ENCODE data around the gene FHOD3. TPM values are rescaled to one million over a fixed set of nuclear protein-coding genes. Genes with fewer than 3 reads are reported as not detected.

FHOD3 gene
- total and polyA plus RNA-seq, 4 donors, result 0.57 to 1.3 (median 1.2) TPM; not detected in 1

- Histone ChIP-seq H3K9me3 (ENCODE audit: control insufficient read depth in 4 of 4, low read length in 3 of 4) (no peaks in the 10 kb centered on the region), H3K4me3 (ENCODE audit: low read depth in 1 of 3, low read length in 3 of 3) (no peak overlapping the region), H3K27me3 (ENCODE audit: control insufficient read depth in 4 of 4, insufficient read depth in 4 of 4, low read length in 3 of 4) (no peaks in the 10 kb centered on the region), H3K27ac (ENCODE audit: low read depth in 1 of 2, low read length in 2 of 2) (no peak overlapping the region), H3K9ac (ENCODE audit: low read depth in 1 of 2, low read length in 2 of 2) (no peak overlapping the region), H3K36me3 (ENCODE audit: control insufficient read depth in 4 of 4, insufficient read depth in 3 of 4, low read depth in 1 of 4, low read length in 3 of 4) (no peaks in the 10 kb centered on the region), H3K4me1 (ENCODE audit: control insufficient read depth in 4 of 4, insufficient read depth in 4 of 4, low read length in 3 of 4) (no peaks in the 10 kb centered on the region)
- WGBS, result 92% methylated on average over 2 of the region's 2 CpGs
- DNase-seq (ENCODE audit: low spot score), result no peak
- TF ChIP-seq SP1 (IDR thresholded peaks at IDR 0.05), result no peak
- no peak for TF ChIP-seq HNF4A (conservative IDR thresholded peaks at IDR 0.05)
- no peak for TF ChIP-seq ZBTB33 (IDR thresholded peaks at IDR 0.05)
- no peak for TF ChIP-seq CTCF (IDR thresholded peaks at IDR 0.05; ENCODE audit: low read depth, low read length, missing input control)
- no peak for TF ChIP-seq TAF1 (conservative IDR thresholded peaks at IDR 0.05)
- TF ChIP-seq GABPA (IDR thresholded peaks at IDR 0.05 in 1 of 2, conservative IDR thresholded peaks at IDR 0.05 in 1 of 2), result no peak
- no peak for TF ChIP-seq REST (IDR thresholded peaks at IDR 0.05)
- TF ChIP-seq JUND (IDR thresholded peaks at IDR 0.05), result no peak
- no peak for TF ChIP-seq EGR1 (IDR thresholded peaks at IDR 0.05; ENCODE audit: low read depth in 2 of 2)
Observed at GRCh38 chr18:36501100-36501499, 203.6 kb downstream of the FHOD3 start.

GRCh38 chr18:36503477-36503876 is 206.0 kb downstream of the FHOD3 start:
- Histone ChIP-seq H3K9me3 (ENCODE audit: control insufficient read depth in 4 of 4, low read length in 3 of 4) (no peaks in the 10 kb centered on the region), H3K36me3 (ENCODE audit: control insufficient read depth in 4 of 4, insufficient read depth in 3 of 4, low read depth in 1 of 4, low read length in 3 of 4) (no peaks in the 10 kb centered on the region), H3K4me1 (ENCODE audit: control insufficient read depth in 4 of 4, insufficient read depth in 4 of 4, low read length in 3 of 4) (no peaks in the 10 kb centered on the region), H3K27ac (ENCODE audit: low read depth in 1 of 2, low read length in 2 of 2) (no peak overlapping the region), H3K27me3 (ENCODE audit: control insufficient read depth in 4 of 4, insufficient read depth in 4 of 4, low read length in 3 of 4) (no peaks in the 10 kb centered on the region), H3K4me3 (ENCODE audit: low read depth in 1 of 3, low read length in 3 of 3) (no peak overlapping the region), H3K9ac (ENCODE audit: low read depth in 1 of 2, low read length in 2 of 2) (no peak overlapping the region)
- DNase-seq (ENCODE audit: low spot score), result no peak
- WGBS, result 58% methylated on average over 3 of the region's 3 CpGs
- TF ChIP-seq HNF4G (IDR thresholded peaks at IDR 0.05), result no peak
- no peak for TF ChIP-seq RAD21 (IDR thresholded peaks at IDR 0.05)
- no peak for TF ChIP-seq SP1 (IDR thresholded peaks at IDR 0.05)
- no peak for TF ChIP-seq GABPA (IDR thresholded peaks at IDR 0.05 in 1 of 2, conservative IDR thresholded peaks at IDR 0.05 in 1 of 2)
- TF ChIP-seq YY1 (IDR thresholded peaks at IDR 0.05), result no peak
- no peak for TF ChIP-seq REST (IDR thresholded peaks at IDR 0.05)
- no peak for TF ChIP-seq JUND (IDR thresholded peaks at IDR 0.05)
- TF ChIP-seq FOXA1 (IDR thresholded peaks at IDR 0.05), result no peak
- TF ChIP-seq RXRA (IDR thresholded peaks at IDR 0.05), result no peak
- no peak for TF ChIP-seq ZBTB33 (IDR thresholded peaks at IDR 0.05)
- no peak for TF ChIP-seq EGR1 (IDR thresholded peaks at IDR 0.05; ENCODE audit: low read depth in 2 of 2)
- TF ChIP-seq HNF4A (conservative IDR thresholded peaks at IDR 0.05), result no peak
- TF ChIP-seq CTCF (IDR thresholded peaks at IDR 0.05; ENCODE audit: low read depth, low read length, missing input control), result no peak
- no peak for TF ChIP-seq FOXA2 (IDR thresholded peaks at IDR 0.05)
